HG02885 (cell line): ENCODE data around the gene CLEC16A.
A peak's percentile ranks its signal among the peaks of the same experiment; 100 is the strongest.

ENCODE experiments used
- ATAC-seq: cut with Tn5 transposase; IDR thresholded peaks from one replicate; pipeline ENCODE4 v1.9.1; 2021; ENCODE audit warnings: mild to moderate bottlenecking; ENCODE audit not compliant: unreplicated experiment, poor library complexity

The CLEC16A gene

GRCh38 chr16:10982465-10983150, 38.2 kb downstream of the CLEC16A start:
- ATAC-seq = peak; percentile 44

GRCh38 chr16:10983159-10983558, 38.8 kb downstream of the CLEC16A start:
- peak; percentile 11 for ATAC-seq

- ATAC-seq = no peak
Measured at GRCh38 chr16:10984509-10984908, 40.1 kb downstream of the CLEC16A start.

GRCh38 chr16:10987361-10988163, 43.2 kb downstream of the CLEC16A start:
- ATAC-seq = no peak

- ATAC-seq = peak; percentile 50
Measured at GRCh38 chr16:10988164-10988803, 43.9 kb downstream of the CLEC16A start.

- no peak for ATAC-seq
Measured at GRCh38 chr16:10988879-10989278, 44.5 kb downstream of the CLEC16A start.

- no peak for ATAC-seq
Measured at GRCh38 chr16:10989559-10989958, 45.2 kb downstream of the CLEC16A start.

GRCh38 chr16:10990378-10990777, 46.0 kb downstream of the CLEC16A start:
- no peak for ATAC-seq

GRCh38 chr16:10992112-10992511, 47.7 kb downstream of the CLEC16A start:
- no peak for ATAC-seq

GRCh38 chr16:10992797-10993196, 48.4 kb downstream of the CLEC16A start:
- ATAC-seq = no peak

- ATAC-seq = no peak
Measured at GRCh38 chr16:10993649-10994048, 49.3 kb downstream of the CLEC16A start.

- ATAC-seq = no peak
Measured at GRCh38 chr16:10994571-10994970, 50.2 kb downstream of the CLEC16A start.

GRCh38 chr16:10995565-10995964, 51.2 kb downstream of the CLEC16A start:
- ATAC-seq = no peak

- ATAC-seq = no peak
Measured at GRCh38 chr16:10997485-10997884, 53.1 kb downstream of the CLEC16A start.

GRCh38 chr16:10999300-10999699, 54.9 kb downstream of the CLEC16A start:
- no peak for ATAC-seq

- no peak for ATAC-seq
Measured at GRCh38 chr16:11001611-11002010, 57.2 kb downstream of the CLEC16A start.

GRCh38 chr16:11003141-11003540, 58.8 kb downstream of the CLEC16A start:
- ATAC-seq = no peak

GRCh38 chr16:11004351-11004750, 60.0 kb downstream of the CLEC16A start:
- ATAC-seq = no peak

- no peak for ATAC-seq
Measured at GRCh38 chr16:11004973-11005610, 60.7 kb downstream of the CLEC16A start.

- no peak for ATAC-seq
Measured at GRCh38 chr16:11005611-11005975, 61.2 kb downstream of the CLEC16A start.

GRCh38 chr16:11006656-11007055, 62.3 kb downstream of the CLEC16A start:
- ATAC-seq = no peak
